Endothelial cell of umbilical vein (primary cell): ENCODE data around the gene NXN. TPM values are rescaled to one million over a fixed set of nuclear protein-coding genes. Genes with fewer than 3 reads are reported as not detected.
"Not testable (repeated sequence)": the region's sequence is repeated elsewhere in the genome, so short reads cannot be mapped to it uniquely, and the experiment has no call there.

Experiments used
- BruUV-seq: library from RNA; stranded (reverse); fragments of 400-500 nt; replicated peaks from 2 replicates; lab custom pipeline; 2021; lab: Mats Ljungman, UMichigan
- CTCF ChIA-PET: fragments of 300-600, 350-600 bp; sonication (Branson Sonifier 250); formaldehyde crosslinking; loops from one replicate; lab custom pipeline; 2021; ENCODE audit warnings: antibody characterized with exemption, inconsistent platforms; lab: Charles Lee
- POLR2A ChIA-PET: fragments of 300-600, 350-600 bp; sonication (Branson Sonifier 250); formaldehyde crosslinking; loops from one replicate; lab custom pipeline; 2021; ENCODE audit warnings: antibody characterized with exemption, inconsistent platforms; lab: Charles Lee
- DNase-seq: peaks from one replicate; pipeline ENCODE4 v3.0.0-alpha.2; 2011; ENCODE audit warnings: low read depth, low spot score
- FAIRE-seq: peaks from 2 replicates; lab custom pipeline; 2011; peaks lifted over from hg19 to GRCh38; lab: Jason Lieb, UNC
- H2AFZ ChIP-seq: 2 replicates; pipeline ENCODE4 v1.6.0; 2012; ENCODE audit warnings: low read depth, low read length, control low read depth, inconsistent platforms
- H3K27ac ChIP-seq: 2 replicates; pipeline ENCODE4 v1.5.1; 2011; ENCODE audit warnings: low read depth, mild to moderate bottlenecking, control low read depth, low read length, moderate library complexity; ENCODE audit not compliant: insufficient read depth
- H3K27me3 ChIP-seq, 2 experiments: 2 replicates each; pipeline versions ENCODE4 v1.6.0 to v1.6.1; 2011; ENCODE audit warnings: low read length in 2 of 2, mixed read lengths in 1 of 2; ENCODE audit not compliant: control insufficient read depth in 2 of 2, insufficient read depth in 2 of 2
- H3K36me3 ChIP-seq, 2 experiments: 2 replicates in 1 of 2; 3 replicates in 1 of 2; pipeline ENCODE4 v1.5.1; 2011; ENCODE audit warnings: low read length in 2 of 2, mild to moderate bottlenecking in 1 of 2, moderate library complexity in 1 of 2; ENCODE audit not compliant: control insufficient read depth in 2 of 2, insufficient read depth in 2 of 2; ENCODE audit errors: extremely low read depth in 1 of 2
- H3K4me1 ChIP-seq: 3 replicates; pipeline ENCODE4 v1.5.1; 2011; ENCODE audit warnings: mild to moderate bottlenecking, low read length; ENCODE audit not compliant: control insufficient read depth, insufficient read depth; ENCODE audit errors: extremely low read depth
- H3K4me2 ChIP-seq: 2 replicates; pipeline ENCODE4 v1.6.1; 2011; ENCODE audit warnings: low read length, control low read depth, mixed read lengths; ENCODE audit not compliant: insufficient read depth
- H3K4me3 ChIP-seq, 3 experiments: fragments of 200-600 bp in 1 of 3; sonication (generic), shearing (Covaris generic) in 1 of 3; replicated peaks in 1 of 3; 2 replicates each; pipeline ENCODE4 v1.5.1; 2011 to 2016; ENCODE audit warnings: control low read depth in 3 of 3, low read length in 3 of 3, mild to moderate bottlenecking in 2 of 3, inconsistent platforms in 1 of 3, low read depth in 1 of 3, moderate library complexity in 1 of 3; ENCODE audit not compliant: insufficient read depth in 1 of 3
- H3K79me2 ChIP-seq: 2 replicates; pipeline ENCODE4 v1.6.0; 2012; ENCODE audit warnings: low read length, inconsistent platforms; ENCODE audit not compliant: control insufficient read depth, insufficient read depth
- H3K9ac ChIP-seq: replicated peaks from 2 replicates; pipeline ENCODE3; 2011; ENCODE audit warnings: low read length, control low read depth; ENCODE audit not compliant: insufficient read depth; ENCODE audit errors: extremely low read depth
- H3K9me1 ChIP-seq: replicated peaks from 3 replicates; pipeline ENCODE4 v1.6.0; 2011; ENCODE audit warnings: mild to moderate bottlenecking, low read length; ENCODE audit not compliant: control insufficient read depth, insufficient read depth; ENCODE audit errors: extremely low read depth
- H3K9me3 ChIP-seq: replicated peaks from 2 replicates; pipeline ENCODE4 v1.5.1; 2012; ENCODE audit warnings: low read length, inconsistent platforms; ENCODE audit not compliant: control insufficient read depth, insufficient read depth
- H4K20me1 ChIP-seq: replicated peaks from 2 replicates; pipeline ENCODE3; 2011; ENCODE audit warnings: mild to moderate bottlenecking, low read length; ENCODE audit not compliant: control insufficient read depth, insufficient read depth; ENCODE audit errors: extremely low read depth
- CTCF ChIP-seq, 2 donors: IDR thresholded peaks; 1 replicate in 1 of 2; 2 replicates in 1 of 2; pipeline ENCODE4 v1.5.1; 2011; ENCODE audit warnings: low read length in 2 of 2, mild to moderate bottlenecking in 2 of 2, moderate library complexity in 2 of 2, control low read depth in 1 of 2, inconsistent platforms in 1 of 2, low read depth in 1 of 2; ENCODE audit not compliant: insufficient read depth in 1 of 2; ENCODE audit errors: extremely low read depth in 1 of 2
- EZH2 ChIP-seq: IDR thresholded peaks from 2 replicates; pipeline ENCODE4 v1.6.1; 2012; ENCODE audit warnings: borderline replicate concordance, low read depth, mild to moderate bottlenecking, moderate library complexity, low read length, inconsistent platforms; ENCODE audit not compliant: severe bottlenecking
- FOS ChIP-seq: IDR thresholded peaks from 2 replicates; pipeline ENCODE4 v1.6.1; 2011; ENCODE audit warnings: mild to moderate bottlenecking, low read length, moderate library complexity, borderline replicate concordance; ENCODE audit not compliant: insufficient read depth
- GATA2 ChIP-seq: IDR thresholded peaks from 2 replicates; pipeline ENCODE4 v1.7.0; 2011; ENCODE audit warnings: low read depth, mild to moderate bottlenecking, moderate library complexity, mixed read lengths, low read length; ENCODE audit not compliant: insufficient read length, insufficient read depth
- JUN ChIP-seq: IDR thresholded peaks from 2 replicates; pipeline ENCODE4 v1.6.1; 2011; ENCODE audit warnings: borderline replicate concordance, low read depth; ENCODE audit not compliant: insufficient read length, insufficient read depth
- MAX ChIP-seq: IDR thresholded peaks from 2 replicates; pipeline ENCODE4 v1.6.1; 2011; ENCODE audit not compliant: insufficient read depth, insufficient read length
- MYC ChIP-seq: IDR thresholded peaks from one replicate; pipeline ENCODE4 v1.6.1; 2011; ENCODE audit warnings: mild to moderate bottlenecking, low read depth, low read length
- POLR2A ChIP-seq: IDR thresholded peaks from 2 replicates; pipeline ENCODE4 v1.6.1; 2012; ENCODE audit warnings: low read depth, mild to moderate bottlenecking, control low read depth, low read length
- POLR2AphosphoS5 ChIP-seq: IDR thresholded peaks from 2 replicates; pipeline ENCODE4 v1.6.1; 2012; ENCODE audit warnings: low read depth, mild to moderate bottlenecking, control low read depth, low read length, moderate library complexity; ENCODE audit not compliant: insufficient read depth
- dilution Hi-C: fragments of 300-500 bp; cut with MboI; formaldehyde crosslinking; loops from one replicate; pipeline ENCODE4 v1.15.0; 2019; ENCODE audit warnings: low sequenced_read_pairs; ENCODE audit not compliant: extremely low pct_ligation_motif_present
- intact Hi-C: fragments of 100-400 bp; cut with micrococcal nuclease; formaldehyde crosslinking; loops from one replicate; pipeline ENCODE4 v1.10.0; 2022
- polyA plus RNA-seq, 4 experiments: library from polyadenylated mRNA; depleted of rRNA in 3 of 4; stranded (reverse) in 3 of 4; unstranded in 1 of 4; fragments of >200 nt; gene quantifications; 2 replicates each; pipeline versions ENCODE4 v1.2.1 to v1.2.3, GENCODE V29; 2011 to 2012; ENCODE audit warnings: missing spikeins in 1 of 4
- total RNA-seq: library from RNA; stranded (reverse); gene quantifications from 2 replicates; pipeline ENCODE4 v1.2.3, GENCODE V29; 2021

The NXN gene
- total and polyA plus RNA-seq, 2 donors (not counting 3 experiments of a cell fraction or from before 2014, with no cell fraction given) = 69.5 to 77.3 TPM

GRCh38 chr17:907725-908124 lies 71.9 kb downstream of the NXN start:
- BruUV-seq = no TSS peak
- POLR2A ChIA-PET = no interaction called here
- dilution Hi-C loops (no loop called here), intact Hi-C loops (no loop called here)
- DNase-seq (no peak), FAIRE-seq (no peak)
- Histone ChIP-seq H3K4me3 (no peak overlapping the region), H3K27me3 (no peaks in the 10 kb centered on the region), H3K4me2 (no peak overlapping the region), H4K20me1 (no peaks in the 10 kb centered on the region), H3K9me3 (no peaks in the 10 kb centered on the region), H3K36me3 (no peaks in the 10 kb centered on the region), H2AFZ (no peak overlapping the region), H3K4me1 (peaks cover 17% of the 10 kb centered on the region), H3K79me2 (no peaks in the 10 kb centered on the region), H3K9ac (no peak overlapping the region), H3K27ac (no peak overlapping the region), H3K9me1 (no peaks in the 10 kb centered on the region)
- CTCF ChIA-PET = no interaction called here
- TF ChIP-seq JUN (no peak), FOS (no peak), MYC (no peak), GATA2 (no peak), MAX (no peak), CTCF (IDR thresholded peaks at IDR 0.05; ENCODE audit: extremely low read depth in 1 of 2, insufficient read depth in 1 of 2, low read depth in 1 of 2, low read length in 2 of 2) (no peak), POLR2A (no peak), EZH2 (no peak), POLR2AphosphoS5 (no peak)

- H4K20me1 ChIP-seq, H3K27ac ChIP-seq, H3K4me3 ChIP-seq, H2AFZ ChIP-seq, FAIRE-seq, H3K9ac ChIP-seq, dilution Hi-C loops, H3K4me2 ChIP-seq, intact Hi-C loops, H3K27me3 ChIP-seq, BruUV-seq, H3K9me3 ChIP-seq, H3K9me1 ChIP-seq, H3K79me2 ChIP-seq, H3K36me3 ChIP-seq, POLR2A ChIA-PET, DNase-seq: not testable (repeated sequence)
- CTCF ChIA-PET = interaction anchor here (0.6 kb wide), 1 partner anchor 125 kb away, joined by 3 read pairs; no protein-coding TSS in a partner anchor
- peaks cover 12% of the 10 kb centered on the region for H3K4me1 ChIP-seq
These were observed 73.9 kb downstream of the NXN start for GRCh38 chr17:905708-906107.
